Ovary (tissue), 3 donors: ENCODE data around the gene FOXP1.

Experiments used
- CTCF ChIP-seq, 3 donors: fragments of 450-650 bp in 2 of 3; fragments of 200-600 bp in 1 of 3; IDR thresholded peaks; one replicate each; pipeline versions ENCODE4 v1.5.1 to v1.8.0; 2016 to 2022; ENCODE audit warnings: antibody characterized with exemption in 3 of 3, mild to moderate bottlenecking in 1 of 3
- EP300 ChIP-seq: sonication (generic); formaldehyde crosslinking; IDR thresholded peaks from one replicate; pipeline ENCODE4 v1.6.1; 2017; ENCODE audit warnings: antibody characterized with exemption
- POLR2A ChIP-seq: fragments of 450-650 bp; IDR thresholded peaks from one replicate; pipeline ENCODE4 v1.6.1; 2017; ENCODE audit warnings: antibody characterized with exemption, mild to moderate bottlenecking, moderate library complexity
- donor health status: DM: no; HTN: no; CAD: no.

DNA sequence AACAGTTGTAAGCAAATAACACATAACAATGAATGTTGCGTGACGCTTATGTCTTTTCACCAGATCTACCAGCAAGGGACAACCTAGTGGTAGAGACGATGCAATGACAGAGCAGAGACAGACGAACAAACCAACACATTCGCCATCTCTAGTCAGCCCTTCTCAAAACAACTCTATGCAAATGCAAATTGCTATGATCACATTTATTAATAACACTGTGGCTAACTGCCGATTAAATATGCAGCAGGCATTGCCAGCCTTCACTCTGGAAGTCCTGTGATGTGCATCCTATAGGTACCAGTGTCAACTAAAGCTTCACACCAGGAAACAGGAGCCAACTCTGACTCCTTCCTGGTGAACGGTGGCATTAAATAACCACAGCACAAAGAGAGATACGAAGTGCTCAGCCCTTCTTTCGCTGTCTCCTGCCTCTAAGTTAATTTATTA lies 94.2 kb downstream of the FOXP1 start:
- no peak for TF ChIP-seq EP300
- no peak for TF ChIP-seq CTCF (IDR thresholded peaks at IDR 0.05)
- TF ChIP-seq POLR2A = no peak
